GM19239 (cell line): ENCODE measurements around the gene TTPAL.

Experiments
- DNase-seq: peaks from one replicate; pipeline ENCODE4 v3.0.0; 2011; ENCODE audit warnings: low spot score; ENCODE audit not compliant: insufficient read length
- FAIRE-seq: peaks from 2 replicates; lab custom pipeline; 2011; peaks lifted over from hg19 to GRCh38; lab: Jason Lieb, UNC

TTPAL gene, protein sequence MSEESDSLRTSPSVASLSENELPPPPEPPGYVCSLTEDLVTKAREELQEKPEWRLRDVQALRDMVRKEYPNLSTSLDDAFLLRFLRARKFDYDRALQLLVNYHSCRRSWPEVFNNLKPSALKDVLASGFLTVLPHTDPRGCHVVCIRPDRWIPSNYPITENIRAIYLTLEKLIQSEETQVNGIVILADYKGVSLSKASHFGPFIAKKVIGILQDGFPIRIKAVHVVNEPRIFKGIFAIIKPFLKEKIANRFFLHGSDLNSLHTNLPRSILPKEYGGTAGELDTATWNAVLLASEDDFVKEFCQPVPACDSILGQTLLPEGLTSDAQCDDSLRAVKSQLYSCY

DNA sequence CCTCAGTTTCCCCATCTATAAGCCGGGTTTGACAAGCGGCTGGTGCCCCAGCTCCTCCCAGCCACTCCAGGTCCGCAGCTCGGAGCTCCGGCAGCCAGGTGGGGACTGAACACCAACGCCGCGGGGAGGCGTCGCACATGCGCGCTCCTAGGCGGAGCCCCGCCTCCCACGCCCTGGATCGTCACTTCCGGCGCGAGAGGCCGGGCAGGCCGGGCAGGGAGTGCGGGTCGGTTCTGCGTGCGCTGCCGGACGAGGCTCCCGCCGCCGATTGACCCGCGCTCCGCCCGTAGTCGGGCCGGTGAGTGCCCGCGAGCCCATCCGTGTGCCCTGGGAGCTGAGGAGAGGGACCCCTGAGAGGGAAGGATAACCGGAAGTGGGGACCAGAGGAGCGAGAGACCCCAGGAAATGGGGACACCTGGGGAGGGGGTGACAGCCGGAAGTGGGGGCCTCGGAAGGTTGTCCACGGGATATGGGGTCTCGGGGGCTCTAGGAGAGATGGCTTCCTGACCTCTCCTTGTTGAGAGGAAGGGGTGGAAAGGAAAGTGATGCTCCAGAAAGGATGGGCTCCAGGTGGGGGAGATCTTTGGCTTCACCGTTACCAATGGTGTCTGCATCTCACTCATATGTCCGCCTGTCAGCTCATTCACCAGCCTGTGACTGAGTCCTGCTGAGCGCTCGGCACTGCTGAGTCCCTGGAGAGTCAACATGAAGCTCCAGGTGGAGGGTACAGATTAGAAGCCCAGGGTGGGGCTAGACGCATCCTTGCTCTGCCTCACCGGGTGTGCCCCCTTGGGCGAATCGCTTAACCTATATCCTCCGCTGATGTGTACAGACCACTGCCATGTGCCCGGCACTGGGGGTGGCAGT is at the start of gene TTPAL:
TSS of gene TTPAL (plus strand) at position 181 of the 867 bp plus-strand sequence. CDS start 4,126 bp downstream, outside the sequence.
- FAIRE-seq (peak; percentile 72), DNase-seq (peak; percentile 93)

GRCh38 chr20:44425923-44426322 is 49.8 kb upstream of the TTPAL start:
- FAIRE-seq, result no peak
- DNase-seq, result no peak

- FAIRE-seq, result no peak
- DNase-seq, result no peak
Measured at GRCh38 chr20:44426879-44427790, 48.5 kb upstream of the TTPAL start.

DNA sequence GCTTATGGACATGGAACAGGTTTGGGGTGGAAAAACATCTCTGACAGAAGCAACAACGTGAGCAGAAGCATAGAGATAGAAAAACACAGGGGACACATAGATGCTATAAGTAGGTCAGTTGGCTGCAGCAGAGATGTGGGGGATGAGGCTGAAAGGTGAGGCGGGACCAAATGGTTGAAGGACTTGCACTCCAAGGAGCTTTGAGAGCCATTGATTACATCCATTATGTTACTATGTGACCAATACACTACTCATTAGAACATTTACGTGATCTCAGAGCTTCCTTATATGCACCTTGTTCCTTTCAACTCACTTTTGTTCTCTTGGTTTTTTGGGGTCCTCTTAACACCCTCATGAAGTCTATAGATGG is 47.9 kb upstream of the TTPAL start:
- DNase-seq, result no peak
- FAIRE-seq, result no peak

- FAIRE-seq (no peak), DNase-seq (no peak)
Measured at GRCh38 chr20:44428174-44429016, 47.3 kb upstream of the TTPAL start.

DNA sequence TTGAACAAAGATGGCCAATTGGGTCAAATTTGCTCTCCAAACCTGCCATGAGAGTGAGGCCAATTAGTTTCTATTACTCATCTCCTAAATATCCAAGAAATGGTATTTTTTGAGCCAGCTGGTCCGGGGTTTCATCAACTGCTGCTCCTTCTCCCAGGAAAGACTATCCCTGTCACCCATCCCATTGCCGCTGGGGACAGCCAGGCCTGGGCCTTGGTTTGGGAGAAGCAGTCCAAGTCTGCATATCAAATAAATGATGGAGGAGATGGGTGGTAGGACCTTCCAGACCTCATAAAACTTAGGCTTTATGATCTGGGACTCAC is 46.7 kb upstream of the TTPAL start:
- FAIRE-seq (no peak), DNase-seq (no peak)

DNA sequence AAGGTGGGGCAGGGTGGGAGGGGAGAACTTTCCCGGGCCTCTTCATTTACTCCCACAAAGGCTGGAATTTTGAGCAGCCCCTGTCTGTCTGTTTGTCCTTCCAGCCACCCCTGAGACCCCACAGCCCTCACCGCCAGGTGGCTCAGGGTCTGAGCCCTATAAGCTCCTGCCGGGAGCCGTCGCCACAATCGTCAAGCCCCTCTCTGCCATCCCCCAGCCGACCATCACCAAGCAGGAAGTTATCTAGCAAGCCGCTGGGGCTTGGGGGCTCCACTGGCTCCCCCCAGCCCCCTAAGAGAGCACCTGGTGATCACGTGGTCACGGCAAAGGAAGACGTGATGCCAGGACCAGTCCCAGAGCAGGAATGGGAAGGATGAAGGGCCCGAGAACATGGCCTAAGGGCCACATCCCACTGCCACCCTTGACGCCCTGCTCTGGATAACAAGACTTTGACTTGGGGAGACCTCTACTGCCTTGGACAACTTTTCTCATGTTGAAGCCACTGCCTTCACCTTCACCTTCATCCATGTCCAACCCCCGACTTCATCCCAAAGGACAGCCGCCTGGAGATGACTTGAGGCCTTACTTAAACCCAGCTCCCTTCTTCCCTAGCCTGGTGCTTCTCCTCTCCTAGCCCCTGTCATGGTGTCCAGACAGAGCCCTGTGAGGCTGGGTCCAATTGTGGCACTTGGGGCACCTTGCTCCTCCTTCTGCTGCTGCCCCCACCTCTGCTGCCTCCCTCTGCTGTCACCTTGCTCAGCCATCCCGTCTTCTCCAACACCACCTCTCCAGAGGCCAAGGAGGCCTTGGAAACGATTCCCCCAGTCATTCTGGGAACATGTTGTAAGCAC is 46.0 kb upstream of the TTPAL start:
- DNase-seq, result no peak
- no peak for FAIRE-seq

DNA sequence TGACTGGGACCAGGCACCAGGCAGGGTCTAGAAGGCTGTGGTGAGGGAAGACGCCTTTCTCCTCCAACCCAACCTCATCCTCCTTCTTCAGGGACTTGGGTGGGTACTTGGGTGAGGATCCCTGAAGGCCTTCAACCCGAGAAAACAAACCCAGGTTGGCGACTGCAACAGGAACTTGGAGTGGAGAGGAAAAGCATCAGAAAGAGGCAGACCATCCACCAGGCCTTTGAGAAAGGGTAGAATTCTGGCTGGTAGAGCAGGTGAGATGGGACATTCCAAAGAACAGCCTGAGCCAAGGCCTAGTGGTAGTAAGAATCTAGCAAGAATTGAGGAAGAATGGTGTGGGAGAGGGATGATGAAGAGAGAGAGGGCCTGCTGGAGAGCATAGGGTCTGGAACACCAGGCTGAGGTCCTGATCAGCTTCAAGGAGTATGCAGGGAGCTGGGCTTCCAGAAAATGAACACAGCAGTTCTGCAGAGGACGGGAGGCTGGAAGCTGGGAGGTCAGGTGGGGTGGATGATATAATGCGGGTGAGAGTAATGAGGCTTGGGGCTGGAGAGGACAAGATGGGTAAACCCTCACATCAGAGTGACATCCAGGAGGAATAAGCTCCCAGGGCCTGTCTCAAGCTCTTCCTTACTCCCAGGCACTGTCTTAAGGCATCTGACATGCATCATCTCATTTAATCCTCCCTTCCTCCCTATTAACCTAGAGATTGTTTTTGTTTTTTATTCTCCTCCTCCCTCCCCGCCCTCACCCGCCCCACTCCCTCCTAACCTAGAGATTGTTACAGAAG is 45.2 kb upstream of the TTPAL start:
- DNase-seq (no peak), FAIRE-seq (no peak)

- DNase-seq, result no peak
- FAIRE-seq, result no peak
Measured at GRCh38 chr20:44431118-44431501, 44.6 kb upstream of the TTPAL start.

GRCh38 chr20:44431502-44432234 is 44.0 kb upstream of the TTPAL start:
- no peak for FAIRE-seq
- DNase-seq, result no peak

GRCh38 chr20:44432618-44433577 is 42.8 kb upstream of the TTPAL start:
- FAIRE-seq (no peak), DNase-seq (no peak)

- no peak for FAIRE-seq
- DNase-seq, result no peak
Measured at GRCh38 chr20:44433751-44434538, 41.7 kb upstream of the TTPAL start.

GRCh38 chr20:44435630-44436335 is 39.9 kb upstream of the TTPAL start:
- DNase-seq, result no peak
- no peak for FAIRE-seq

GRCh38 chr20:44436393-44436792 is 39.3 kb upstream of the TTPAL start:
- no peak for DNase-seq
- FAIRE-seq, result no peak

- no peak for DNase-seq
- FAIRE-seq, result no peak
Measured at GRCh38 chr20:44437497-44437896, 38.2 kb upstream of the TTPAL start.
